Measurements from ENCODE around the gene DND1.
A peak's percentile ranks its signal among the peaks of the same experiment; 100 is the strongest.
"Not testable (repeated sequence)": the region's sequence is repeated elsewhere in the genome, so short reads cannot be mapped to it uniquely, and the experiment has no call there.

The DND1 gene

GRCh38 chr5:140674629-140675028, 1.3 kb upstream of the DND1 start:
- no peak overlapping the region for H3K4me3 ChIP-seq (ENCODE audit: low read depth, low read length)
- no peak for DNase-seq (ENCODE audit: low read depth)
- no peak for TF ChIP-seq MYC (IDR thresholded peaks at IDR 0.05; ENCODE audit: low read depth, low read length)
- TF ChIP-seq POLR2A (IDR thresholded peaks at IDR 0.05; ENCODE audit: extremely low read depth, insufficient read length): no peak
- no peak for TF ChIP-seq CTCF (IDR thresholded peaks at IDR 0.05; ENCODE audit: low read depth, low read length)
- TF ChIP-seq, protein P1, sequence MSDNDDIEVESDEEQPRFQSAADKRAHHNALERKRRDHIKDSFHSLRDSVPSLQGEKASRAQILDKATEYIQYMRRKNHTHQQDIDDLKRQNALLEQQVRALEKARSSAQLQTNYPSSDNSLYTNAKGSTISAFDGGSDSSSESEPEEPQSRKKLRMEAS (IDR thresholded peaks at IDR 0.05; ENCODE audit: low read depth, low read length): no peak

- TF ChIP-seq CTCF (IDR thresholded peaks at IDR 0.05; ENCODE audit: low read depth, low read length) (no peak), MYC (IDR thresholded peaks at IDR 0.05; ENCODE audit: low read depth, low read length) (no peak), POLR2A (IDR thresholded peaks at IDR 0.05; ENCODE audit: extremely low read depth, insufficient read length) (no peak)
- TF ChIP-seq, protein P1 (IDR thresholded peaks at IDR 0.05; ENCODE audit: low read depth, low read length): no peak
- no peak for DNase-seq (ENCODE audit: low read depth)
- no peak overlapping the region for H3K4me3 ChIP-seq (ENCODE audit: low read depth, low read length)
These were observed 835 bp upstream of the DND1 start for GRCh38 chr5:140674211-140674610.

DNA sequence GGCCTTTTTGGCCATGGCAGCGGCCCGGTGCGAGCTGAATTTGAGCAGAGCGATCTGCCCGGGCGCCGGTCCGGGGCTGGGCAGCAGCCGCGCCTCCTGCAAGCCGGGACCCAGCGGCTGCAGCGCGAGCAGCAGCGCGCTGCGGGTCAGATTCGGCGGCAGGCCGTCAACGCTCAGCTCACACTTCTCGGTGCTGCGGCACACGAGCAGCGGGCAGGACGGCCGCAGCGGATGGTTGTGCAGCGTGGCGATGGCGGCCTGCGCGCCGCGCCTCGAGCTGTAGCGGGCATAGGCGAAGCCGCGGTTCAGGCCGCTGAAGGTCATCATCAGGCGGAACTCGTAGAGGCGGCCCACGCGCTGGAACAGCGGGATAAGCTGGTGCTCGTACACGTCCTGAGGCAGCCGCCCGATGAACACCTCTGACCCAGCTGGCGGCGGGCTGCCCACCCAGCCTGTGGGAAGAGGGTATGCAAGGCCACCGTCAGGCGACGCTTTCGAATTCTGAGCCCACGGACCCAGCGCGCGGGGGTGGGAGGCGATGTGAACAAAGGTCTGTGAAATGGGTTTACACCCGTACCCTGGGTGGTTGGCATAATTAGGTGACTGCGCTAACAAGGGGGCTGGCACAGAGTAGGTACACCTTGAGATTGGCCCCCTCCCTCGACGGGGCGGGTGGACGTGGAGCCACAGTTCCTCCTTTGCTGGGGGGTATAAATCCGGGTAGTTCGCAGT, 755 bp downstream of the DND1 start:
- no peak for TF ChIP-seq MYC (IDR thresholded peaks at IDR 0.05; ENCODE audit: low read depth, low read length)
- TF ChIP-seq, protein P1 (IDR thresholded peaks at IDR 0.05; ENCODE audit: low read depth, low read length): no peak
- TF ChIP-seq POLR2A (IDR thresholded peaks at IDR 0.05; ENCODE audit: extremely low read depth, insufficient read length): no peak
- TF ChIP-seq CTCF (IDR thresholded peaks at IDR 0.05; ENCODE audit: low read depth, low read length): no peak
- no peak overlapping the region for H3K4me3 ChIP-seq (ENCODE audit: low read depth, low read length)
- peak; percentile 50 for DNase-seq (ENCODE audit: low read depth)

GRCh38 chr5:140671472-140672125, 1.8 kb downstream of the DND1 start:
- TF ChIP-seq MYC (IDR thresholded peaks at IDR 0.05; ENCODE audit: low read depth, low read length): no peak
- TF ChIP-seq CTCF (IDR thresholded peaks at IDR 0.05; ENCODE audit: low read depth, low read length): no peak
- TF ChIP-seq POLR2A (IDR thresholded peaks at IDR 0.05; ENCODE audit: extremely low read depth, insufficient read length): no peak
- TF ChIP-seq, protein P1 (IDR thresholded peaks at IDR 0.05; ENCODE audit: low read depth, low read length): no peak
- no peak for DNase-seq (ENCODE audit: low read depth)
- no peak overlapping the region for H3K4me3 ChIP-seq (ENCODE audit: low read depth, low read length)

GRCh38 chr5:140671035-140671434, 2.3 kb downstream of the DND1 start:
- not testable (repeated sequence) for DNase-seq (ENCODE audit: low read depth); H3K4me3 ChIP-seq (ENCODE audit: low read depth, low read length)

- no peak for TF ChIP-seq CTCF (IDR thresholded peaks at IDR 0.05; ENCODE audit: low read depth, low read length)
- TF ChIP-seq, protein P1 (IDR thresholded peaks at IDR 0.05; ENCODE audit: low read depth, low read length): peak; percentile 48; the same call in 1 of the 2 replicates
- peak; percentile 6; the same call in 1 of the 2 replicates for TF ChIP-seq MYC (IDR thresholded peaks at IDR 0.05; ENCODE audit: low read depth, low read length)
- peak; percentile 77 for TF ChIP-seq POLR2A (IDR thresholded peaks at IDR 0.05; ENCODE audit: extremely low read depth, insufficient read length)
- peak within 1 kb of the TSS; percentile 99 for H3K4me3 ChIP-seq (ENCODE audit: low read depth, low read length)
- DNase-seq (ENCODE audit: low read depth): peak; percentile 97
These were observed 8.8 kb downstream of the DND1 start, which contains the start of gene WDR55 for GRCh38 chr5:140664359-140665119. WDR55 (plus strand) TSS chr5:140664904; CDS start chr5:140664913, 9 bp downstream.
